IgD-negative memory B cell (primary cell): ENCODE results near the gene ABCB9. TPM values are rescaled to one million over a fixed set of nuclear protein-coding genes. Genes with fewer than 3 reads are reported as not detected.

Experiments
- H3K27ac Mint-ChIP-seq, 3 donors: one replicate each; pipeline ENCODE4 v1.8.0; 2020 to 2022; ENCODE audit warnings: mild to moderate bottlenecking in 3 of 3, mixed read lengths in 3 of 3, moderate library complexity in 1 of 3
- H3K27me3 Mint-ChIP-seq: one replicate; pipeline ENCODE4 v1.8.0; 2021; ENCODE audit warnings: mixed read lengths
- H3K36me3 Mint-ChIP-seq: one replicate; pipeline ENCODE4 v1.8.0; 2020; ENCODE audit warnings: mild to moderate bottlenecking, mixed read lengths
- H3K4me1 Mint-ChIP-seq, 3 donors: one replicate each; pipeline ENCODE4 v1.8.0; 2020 to 2022; ENCODE audit warnings: mixed read lengths in 3 of 3, mild to moderate bottlenecking in 1 of 3
- H3K4me3 Mint-ChIP-seq, 4 donors: one replicate each; pipeline ENCODE4 v1.8.0; 2020 to 2022; ENCODE audit warnings: mild to moderate bottlenecking in 4 of 4, mixed read lengths in 4 of 4, moderate library complexity in 3 of 4
- H3K9me3 Mint-ChIP-seq, 3 donors: one replicate each; pipeline ENCODE4 v1.8.0; 2020 to 2021; ENCODE audit warnings: mixed read lengths in 3 of 3, mild to moderate bottlenecking in 1 of 3
- polyA plus RNA-seq: library from polyadenylated mRNA; unstranded; fragments of 300-500 nt; fragmentation: Illumina TruSeq; gene quantifications from one replicate; pipeline ENCODE4 v1.2.3, GENCODE V29; 2021

The ABCB9 gene
- polyA plus RNA-seq, 1 donor from 2014 or later: 0.93 TPM

GRCh38 chr12:122980183-122981035, 14.1 kb upstream of the ABCB9 start, which contains the start of gene ARL6IP4:
TSS of gene ARL6IP4 (plus strand) at chr12:122980681. CDS start at chr12:122981140, 459 bp downstream.
- H3K27me3 Mint-ChIP-seq: no peaks in the 10 kb centered on the region
- H3K9me3 Mint-ChIP-seq: no peaks in the 10 kb centered on the region
- peak within 1 kb of the TSS; percentile 90 to 99 (median 96) for H3K4me3 Mint-ChIP-seq
- H3K36me3 Mint-ChIP-seq: no peaks in the 10 kb centered on the region
- peaks cover 8 to 32% (median 9%) of the 10 kb centered on the region in 3 donors for H3K4me1 Mint-ChIP-seq
- peak within 1 kb of the TSS; percentile 73 to 89 (median 85) for H3K27ac Mint-ChIP-seq

DNA sequence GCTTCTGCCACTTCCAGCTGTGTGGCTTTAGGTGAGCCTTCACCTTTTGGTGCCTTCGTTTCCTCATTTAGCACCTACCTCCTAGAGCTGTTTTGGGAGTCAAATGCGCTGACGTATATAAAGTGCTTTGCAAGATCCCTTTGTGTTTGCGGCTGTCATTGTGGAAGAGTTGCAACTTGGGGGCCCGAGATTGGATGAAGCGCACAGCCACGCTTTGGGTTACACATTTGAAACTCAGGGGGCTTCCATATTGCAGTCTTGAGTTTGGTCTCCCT, 13.6 kb upstream of the ABCB9 start:
- H3K36me3 Mint-ChIP-seq: no peaks in the 10 kb centered on the region
- peak overlapping the region; percentile 73 to 85 (median 74) for H3K27ac Mint-ChIP-seq
- no peaks in the 10 kb centered on the region for H3K27me3 Mint-ChIP-seq
- peaks cover 9 to 30% (median 10%) of the 10 kb centered on the region in 3 donors for H3K4me1 Mint-ChIP-seq
- H3K9me3 Mint-ChIP-seq: no peaks in the 10 kb centered on the region
- H3K4me3 Mint-ChIP-seq: peak overlapping the region; percentile 90 to 99 (median 96)

DNA sequence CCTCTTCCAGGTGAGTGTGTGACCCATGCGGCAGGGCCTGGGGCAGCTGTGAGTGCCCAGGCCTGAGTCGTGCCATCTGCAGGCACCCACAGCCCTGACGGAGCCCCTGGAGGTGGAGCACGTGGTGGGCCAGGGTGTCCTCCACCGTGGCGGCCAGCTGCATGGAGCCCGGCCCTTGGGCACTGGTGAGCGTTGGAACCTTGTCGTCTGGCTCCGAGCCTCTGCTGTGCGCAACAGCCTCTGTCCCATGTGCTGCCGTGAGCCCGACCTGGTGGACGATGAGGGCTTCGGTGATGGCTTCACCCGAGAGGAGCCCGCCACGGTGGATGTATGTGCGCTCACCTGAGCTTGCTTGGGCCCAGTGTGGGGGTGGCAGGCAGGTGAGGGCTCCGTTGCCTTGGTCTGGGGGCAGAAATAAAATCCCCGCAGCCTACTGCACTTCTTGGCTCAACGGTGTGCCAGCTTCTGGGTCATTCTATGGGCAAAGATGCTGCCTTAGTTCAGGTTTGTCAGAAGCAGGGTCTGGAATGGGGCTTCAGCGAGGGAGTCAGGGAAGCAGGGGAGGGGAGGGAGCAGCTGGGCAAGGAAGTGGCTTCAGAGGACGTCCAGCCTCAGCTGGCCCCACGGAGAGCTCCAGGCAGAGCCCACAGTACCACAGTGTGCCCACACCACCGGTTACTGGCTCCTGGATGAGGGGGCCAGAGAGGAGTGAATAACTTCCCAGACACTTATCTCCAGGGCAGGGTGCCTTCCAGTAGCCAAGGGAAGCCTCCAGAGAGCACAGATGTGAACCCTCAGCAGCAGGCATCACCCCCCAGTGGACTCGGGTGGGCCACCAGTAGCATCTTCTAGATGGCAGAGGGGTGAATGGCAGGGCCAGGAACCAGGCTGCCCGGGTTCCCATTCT, 13.0 kb upstream of the ABCB9 start:
- H3K4me3 Mint-ChIP-seq: peak overlapping the region; percentile 90 to 99 (median 96)
- H3K27ac Mint-ChIP-seq: peak overlapping the region; percentile 39 to 85 (median 74)
- no peaks in the 10 kb centered on the region for H3K36me3 Mint-ChIP-seq
- no peaks in the 10 kb centered on the region for H3K27me3 Mint-ChIP-seq
- no peaks in the 10 kb centered on the region for H3K9me3 Mint-ChIP-seq
- H3K4me1 Mint-ChIP-seq: peaks cover 7 to 28% (median 13%) of the 10 kb centered on the region in 3 donors

DNA sequence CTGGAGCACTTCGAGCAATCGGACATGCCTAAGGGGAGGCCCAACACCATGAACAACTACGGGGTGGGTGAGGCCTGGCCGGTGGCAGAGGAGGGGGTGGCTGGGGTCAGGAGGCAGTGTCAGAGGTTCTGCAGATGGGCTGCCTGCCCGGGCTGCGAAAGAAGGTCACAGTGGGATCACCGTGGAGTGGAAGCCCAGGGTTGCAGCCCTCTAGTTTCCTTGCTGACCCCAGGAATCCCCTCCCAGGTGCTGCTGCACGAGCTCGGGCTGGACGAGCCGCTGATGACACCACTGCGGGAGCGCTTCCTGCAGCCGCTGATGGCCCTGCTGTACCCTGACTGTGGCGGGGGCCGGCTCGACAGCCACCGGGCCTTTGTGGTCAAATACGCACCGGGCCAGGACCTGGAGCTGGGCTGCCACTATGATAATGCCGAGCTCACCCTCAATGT, 12.3 kb upstream of the ABCB9 start:
- no peaks in the 10 kb centered on the region for H3K27me3 Mint-ChIP-seq
- H3K4me1 Mint-ChIP-seq: peaks cover 10 to 29% (median 15%) of the 10 kb centered on the region in 3 donors
- peak overlapping the region in 1 of 3 donors; percentile 45 for H3K27ac Mint-ChIP-seq
- H3K36me3 Mint-ChIP-seq: no peaks in the 10 kb centered on the region
- peak overlapping the region in 1 of 4 donors; percentile 100 for H3K4me3 Mint-ChIP-seq
- H3K9me3 Mint-ChIP-seq: no peaks in the 10 kb centered on the region

DNA sequence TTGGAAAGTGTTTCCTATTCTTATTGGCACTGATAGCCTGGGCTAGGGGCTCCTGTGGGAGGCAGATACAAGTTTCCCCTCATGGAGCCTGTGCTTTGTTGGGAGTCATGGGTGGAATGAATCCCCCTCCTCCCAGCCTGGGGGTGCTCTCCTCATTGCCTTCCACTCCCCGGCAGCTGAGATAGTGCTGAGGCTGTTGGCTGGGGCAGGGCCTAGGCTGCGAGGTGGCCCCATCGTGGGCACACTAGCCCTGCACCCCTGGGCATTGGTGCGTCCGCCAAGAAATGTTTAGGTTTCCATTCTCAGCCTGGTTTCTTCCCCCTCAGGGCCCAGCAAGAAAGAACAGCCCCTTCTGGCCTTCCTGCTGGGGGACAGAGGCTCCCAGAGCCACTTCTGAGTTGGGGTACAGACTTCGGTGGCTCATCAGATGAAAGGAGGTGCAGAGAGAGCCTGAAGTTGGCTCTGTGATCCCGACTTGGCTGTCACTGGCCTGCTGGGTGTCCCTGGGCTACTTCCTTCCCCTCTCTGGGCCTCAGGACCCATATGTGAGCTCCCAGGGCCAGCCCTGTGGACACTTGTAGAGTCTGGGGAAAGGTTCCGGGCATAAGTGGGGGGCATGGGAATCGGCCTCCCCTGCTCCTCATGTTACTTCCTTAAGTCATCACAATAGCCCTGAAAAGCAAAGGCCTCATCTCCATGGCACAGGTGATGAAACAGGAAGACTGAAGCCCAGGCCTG, 11.6 kb upstream of the ABCB9 start:
- H3K4me3 Mint-ChIP-seq: peak overlapping the region in 3 of 4 donors; percentile 41 to 100 (median 75)
- H3K27ac Mint-ChIP-seq: peak overlapping the region in 1 of 3 donors; percentile 45
- H3K27me3 Mint-ChIP-seq: no peaks in the 10 kb centered on the region
- H3K4me1 Mint-ChIP-seq: peaks cover 10 to 27% (median 15%) of the 10 kb centered on the region in 3 donors
- H3K36me3 Mint-ChIP-seq: no peaks in the 10 kb centered on the region
- no peaks in the 10 kb centered on the region for H3K9me3 Mint-ChIP-seq

DNA sequence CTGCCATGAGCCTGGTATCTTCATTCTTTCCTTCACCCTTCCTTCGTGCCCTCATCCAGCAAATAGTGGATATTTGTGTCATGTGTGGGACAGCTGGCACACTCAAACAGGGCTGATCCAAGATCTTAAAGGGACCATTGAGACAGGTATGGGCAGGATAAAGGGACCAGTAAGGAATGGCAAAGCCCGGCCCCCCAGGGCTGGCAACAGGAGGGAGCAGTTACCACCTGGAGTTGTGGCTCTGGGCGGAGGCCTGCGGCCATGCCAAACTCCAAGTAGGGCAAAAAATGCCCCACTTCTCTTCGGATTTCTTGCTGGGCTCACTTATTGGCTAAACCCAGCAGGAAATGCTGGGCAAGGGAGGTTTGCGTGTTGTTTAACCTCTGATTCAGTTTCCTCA, 10.9 kb upstream of the ABCB9 start:
- peak overlapping the region in 3 of 4 donors; percentile 17 to 100 (median 50) for H3K4me3 Mint-ChIP-seq
- no peak overlapping the region for H3K27ac Mint-ChIP-seq
- H3K27me3 Mint-ChIP-seq: no peaks in the 10 kb centered on the region
- no peaks in the 10 kb centered on the region for H3K9me3 Mint-ChIP-seq
- H3K4me1 Mint-ChIP-seq: peaks cover 10 to 28% (median 15%) of the 10 kb centered on the region in 3 donors
- no peaks in the 10 kb centered on the region for H3K36me3 Mint-ChIP-seq

GRCh38 chr12:122976648-122976975, 10.3 kb upstream of the ABCB9 start:
- Mint-ChIP-seq H3K4me1 (peaks cover 10 to 26% (median 15%) of the 10 kb centered on the region in 3 donors), H3K36me3 (no peaks in the 10 kb centered on the region), H3K4me3 (peak overlapping the region in 2 of 4 donors; percentile 99 to 100), H3K27ac (no peak overlapping the region), H3K27me3 (no peaks in the 10 kb centered on the region), H3K9me3 (no peaks in the 10 kb centered on the region)

DNA sequence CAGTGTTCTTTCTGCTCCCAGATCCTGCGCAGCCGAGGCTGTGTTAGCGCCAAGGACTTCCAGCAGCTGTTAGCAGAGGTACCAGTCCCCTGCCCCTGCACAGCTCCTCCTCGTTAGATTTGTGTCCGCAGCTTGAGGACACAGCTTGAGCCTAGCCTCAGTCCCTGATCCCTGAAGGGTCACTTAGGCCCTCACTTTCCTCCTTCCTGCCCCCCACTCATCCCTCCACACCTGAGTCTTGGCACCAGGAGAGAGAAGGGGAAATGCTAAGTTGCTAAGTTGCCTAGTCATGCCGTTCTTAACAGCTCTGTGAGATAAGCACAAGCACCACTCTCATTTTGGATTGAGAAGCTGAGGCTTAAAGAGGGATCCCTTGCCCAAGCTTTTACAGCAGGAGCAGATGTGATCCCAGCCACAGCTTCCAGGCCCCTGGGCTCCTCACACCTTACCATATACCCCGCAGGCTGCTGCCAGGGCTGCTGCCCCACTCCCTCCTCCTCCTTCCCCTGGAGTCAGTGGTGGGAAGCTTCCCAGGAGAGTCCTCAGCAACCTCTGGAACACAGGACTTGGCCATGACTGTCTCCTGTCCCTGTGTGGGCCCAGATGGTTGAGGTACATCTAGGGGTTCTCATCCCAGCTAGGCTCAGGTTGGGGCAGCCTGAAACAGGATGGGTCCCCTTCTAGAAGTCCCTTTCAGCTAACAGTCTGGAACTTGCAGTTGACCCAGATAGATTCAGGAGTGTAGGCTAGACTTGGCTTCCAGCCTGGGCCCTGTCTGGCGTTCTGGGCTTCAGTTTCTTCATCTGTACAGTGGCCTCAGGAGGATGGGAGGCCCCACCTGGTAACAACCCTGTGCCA, 9.8 kb upstream of the ABCB9 start:
- H3K9me3 Mint-ChIP-seq: no peaks in the 10 kb centered on the region
- H3K4me3 Mint-ChIP-seq: peak overlapping the region; percentile 97 to 100 (median 99)
- H3K27me3 Mint-ChIP-seq: no peaks in the 10 kb centered on the region
- H3K27ac Mint-ChIP-seq: peak overlapping the region; percentile 84 to 99 (median 98)
- H3K4me1 Mint-ChIP-seq: peaks cover 8 to 25% (median 15%) of the 10 kb centered on the region in 3 donors
- no peaks in the 10 kb centered on the region for H3K36me3 Mint-ChIP-seq

GRCh38 chr12:122974892-122975789, 8.9 kb upstream of the ABCB9 start, which contains the start of gene OGFOD2:
TSS of gene OGFOD2 (plus strand) at chr12:122975244. CDS start at chr12:122975252, 8 bp downstream.
- Mint-ChIP-seq H3K4me1 (peaks cover 8 to 25% (median 15%) of the 10 kb centered on the region in 3 donors), H3K27me3 (no peaks in the 10 kb centered on the region), H3K9me3 (no peaks in the 10 kb centered on the region), H3K27ac (peak within 1 kb of the TSS; percentile 98 to 99 (median 99)), H3K4me3 (peak within 1 kb of the TSS; percentile 97 to 100 (median 99)), H3K36me3 (no peaks in the 10 kb centered on the region)

DNA sequence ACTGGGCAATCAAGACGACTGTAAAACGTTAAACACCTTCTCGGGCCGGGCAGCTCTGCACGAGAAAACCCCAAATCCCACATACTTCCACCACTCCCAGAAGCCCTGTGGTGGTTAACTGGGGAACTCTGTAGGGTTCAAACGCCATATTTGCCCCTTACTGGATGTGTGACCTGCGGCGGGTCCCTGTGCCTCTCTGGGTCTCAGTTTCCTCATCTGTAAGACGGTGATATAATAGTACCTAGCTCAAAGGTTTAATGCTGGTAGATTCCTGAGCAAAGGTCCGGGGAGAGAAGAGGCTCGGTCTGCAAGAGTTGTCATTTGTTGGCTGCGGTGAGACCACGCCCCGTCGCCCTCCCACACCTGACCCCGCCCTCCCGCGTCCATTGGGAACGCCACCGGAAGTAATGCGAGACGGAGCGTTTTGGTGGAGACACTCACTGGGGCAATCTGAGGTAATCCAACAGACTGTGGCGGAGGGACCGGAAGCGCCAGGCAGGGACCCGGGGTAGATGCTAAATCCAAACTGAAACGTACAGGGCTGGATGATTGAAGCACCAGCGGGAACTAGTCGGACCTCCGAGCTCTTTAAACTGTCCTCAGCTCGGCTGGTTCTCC, 8.1 kb upstream of the ABCB9 start:
- H3K4me3 Mint-ChIP-seq: peak overlapping the region; percentile 97 to 100 (median 99)
- peaks cover 8 to 22% (median 15%) of the 10 kb centered on the region in 3 donors for H3K4me1 Mint-ChIP-seq
- no peaks in the 10 kb centered on the region for H3K9me3 Mint-ChIP-seq
- no peaks in the 10 kb centered on the region for H3K27me3 Mint-ChIP-seq
- no peaks in the 10 kb centered on the region for H3K36me3 Mint-ChIP-seq
- peak overlapping the region; percentile 98 to 99 (median 99) for H3K27ac Mint-ChIP-seq

- Mint-ChIP-seq H3K36me3 (no peaks in the 10 kb centered on the region), H3K27me3 (no peaks in the 10 kb centered on the region), H3K4me1 (peaks cover 12 to 21% (median 12%) of the 10 kb centered on the region in 3 donors), H3K4me3 (peak overlapping the region in 1 of 4 donors; percentile 14), H3K9me3 (no peaks in the 10 kb centered on the region), H3K27ac (no peak overlapping the region)
Measured at GRCh38 chr12:122969676-122970075, 3.4 kb upstream of the ABCB9 start.

DNA sequence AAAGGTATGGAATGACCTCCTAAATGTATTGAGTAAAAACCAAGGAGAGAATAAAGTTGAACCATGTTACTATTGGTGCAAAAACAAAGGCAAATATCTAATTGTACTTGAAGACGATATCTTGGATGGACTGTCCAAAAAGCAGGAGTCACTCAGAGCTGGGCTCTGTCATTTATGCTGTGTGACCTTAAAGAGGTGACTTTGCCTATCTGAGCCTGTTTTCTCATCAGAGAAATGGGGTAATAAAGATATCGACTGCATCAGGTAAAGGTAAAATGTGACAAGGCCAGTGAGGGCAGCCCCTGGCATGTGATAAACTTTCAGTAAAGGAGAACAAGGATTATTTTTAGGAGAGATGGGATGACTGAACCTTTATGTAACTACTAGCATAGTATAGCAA, 1.8 kb upstream of the ABCB9 start:
- Mint-ChIP-seq H3K4me1 (peaks cover 8 to 19% (median 10%) of the 10 kb centered on the region in 3 donors), H3K4me3 (peak overlapping the region in 2 of 4 donors; percentile 7 to 75), H3K9me3 (no peaks in the 10 kb centered on the region), H3K36me3 (no peaks in the 10 kb centered on the region), H3K27me3 (no peaks in the 10 kb centered on the region), H3K27ac (peak overlapping the region in 1 of 3 donors; percentile 70)
